HG03558 (cell line): ENCODE results near the gene GINS3.

Experiments used
- ATAC-seq: cut with Tn5 transposase; IDR thresholded peaks from one replicate; pipeline ENCODE4 v1.9.1; 2021; ENCODE audit warnings: moderate number of reproducible peaks; ENCODE audit not compliant: unreplicated experiment; ENCODE audit errors: extremely low read depth

GINS3 gene

GRCh38 chr16:58454856-58455255 is 62.6 kb downstream of the GINS3 start:
- ATAC-seq = no peak
